Keratinocyte (primary cell): ENCODE data around the gene CAV2.

Experiments
- CTCF ChIP-seq, 3 experiments: IDR thresholded peaks in 1 of 3; conservative IDR thresholded peaks in 1 of 3; optimal IDR thresholded peaks in 1 of 3; 2 replicates in 2 of 3; 3 replicates in 1 of 3; pipeline versions ENCODE3 to v1.5.1; 2011; ENCODE audit warnings: low read length in 3 of 3, mild to moderate bottlenecking in 3 of 3, moderate library complexity in 2 of 3, control low read depth in 1 of 3, inconsistent platforms in 1 of 3; ENCODE audit not compliant: insufficient read depth in 2 of 3; ENCODE audit errors: extremely low read depth in 1 of 3
- EZH2 ChIP-seq: IDR thresholded peaks from one replicate; pipeline ENCODE4 v1.6.1; 2012; ENCODE audit warnings: inconsistent platforms, mild to moderate bottlenecking, low read length, moderate library complexity

GRCh38 chr7:116554436-116554835, 54.9 kb downstream of the CAV2 start:
- no peak for TF ChIP-seq CTCF (optimal IDR thresholded peaks at IDR 0.05 in 1 of 3, IDR thresholded peaks at IDR 0.05 in 1 of 3, conservative IDR thresholded peaks at IDR 0.05 in 1 of 3; ENCODE audit: extremely low read depth in 1 of 3, insufficient read depth in 2 of 3, low read length in 3 of 3)
- TF ChIP-seq EZH2, result no peak
